K562 (cell line): ENCODE results near the gene ARL11. TPM values are rescaled to one million over a fixed set of nuclear protein-coding genes. Genes with fewer than 3 reads are reported as not detected.

Experiments
- ATF1 ChIP-seq, 2 experiments: fragments of 450-650 bp in 1 of 2; IDR thresholded peaks; 2 replicates each; pipeline ENCODE4 v1.6.1; 2016; ENCODE audit warnings: missing compliant biosample characterization in 1 of 2, missing genetic modification characterization in 1 of 2
- CGGBP1 ChIP-seq: fragments of 250-450 bp; sonication (Bioruptor Pico); IDR thresholded peaks from 2 replicates; pipeline ENCODE4 v1.9.0; 2021; ENCODE audit warnings: mild to moderate bottlenecking
- NEUROD1 ChIP-seq: fragments of 150-350 bp; IDR thresholded peaks from 2 replicates; pipeline ENCODE4 v1.6.1; 2014; ENCODE audit warnings: borderline replicate concordance, low read length, low read depth; ENCODE audit not compliant: partially characterized antibody
- RAD21 ChIP-seq, 2 experiments: fragments of 250-450 bp in 1 of 2; fragments of 450-650 bp in 1 of 2; sonication (Bioruptor Pico) in 1 of 2; formaldehyde crosslinking in 1 of 2; IDR thresholded peaks in 1 of 2; conservative IDR thresholded peaks in 1 of 2; 2 replicates each; pipeline versions ENCODE4 v1.4.0 to v1.8.0; 2020 to 2022; ENCODE audit warnings: mild to moderate bottlenecking in 2 of 2, moderate library complexity in 1 of 2
- REST ChIP-seq, 2 experiments: fragments of 450-650 bp; formaldehyde crosslinking in 1 of 2; IDR thresholded peaks; 2 replicates each; pipeline versions ENCODE4 v1.4.0 to v1.6.1; 2014 to 2020; ENCODE audit warnings: mild to moderate bottlenecking in 2 of 2, borderline replicate concordance in 1 of 2, low read depth in 1 of 2
- RFX1 ChIP-seq: fragments of 450-650 bp; IDR thresholded peaks from 2 replicates; pipeline ENCODE4 v1.6.1; 2016; ENCODE audit warnings: mild to moderate bottlenecking, moderate library complexity
- RUNX1 ChIP-seq: sonication (generic); IDR thresholded peaks from 2 replicates; pipeline ENCODE4 v1.6.1; 2016; ENCODE audit warnings: antibody characterized with exemption, low read depth
- ZBTB43 ChIP-seq: sonication (generic); formaldehyde crosslinking; IDR thresholded peaks from 2 replicates; pipeline ENCODE4 v1.8.0; 2023; ENCODE audit warnings: mild to moderate bottlenecking, missing genetic modification reagents
- ZFP36 ChIP-seq: fragments of 150-350 bp; IDR thresholded peaks from 2 replicates; pipeline ENCODE4 v1.6.1; 2018; ENCODE audit warnings: low read length, low read depth; ENCODE audit not compliant: partially characterized antibody
- ZSCAN32 ChIP-seq: fragments of 450-650 bp; formaldehyde crosslinking; IDR thresholded peaks from 2 replicates; pipeline ENCODE4 v1.4.0; 2020; ENCODE audit warnings: mild to moderate bottlenecking, moderate library complexity
- polyA plus RNA-seq, 8 experiments: library from polyadenylated mRNA; depleted of rRNA in 4 of 8; stranded (reverse) in 5 of 8; unstranded in 3 of 8; fragments of >200 nt; fragmentation: Nextera tagmentation in 2 of 8; fragmentation: Illumina TruSeq in 1 of 8; extraction: Ambion mirVana in 2 of 8; extraction: Trizol in 1 of 8; gene quantifications; 2 replicates each; pipeline versions ENCODE4 v1.2.1 to v1.2.3, GENCODE V29; 2011 to 2014; ENCODE audit warnings: inconsistent platforms in 1 of 8, missing spikeins in 1 of 8
- total RNA-seq, 7 experiments: library from RNA; depleted of rRNA in 6 of 7; stranded (reverse); fragments of >200 nt in 6 of 7; fragmentation: Illumina TruSeq in 2 of 7; extraction: Trizol in 2 of 7; gene quantifications; 2 replicates each; pipeline versions ENCODE4 v1.2.1 to v1.2.3, GENCODE V29; 2011 to 2021; ENCODE audit warnings: low replicate concordance in 1 of 7
- TF ChIP-seq, protein P1 (sequence below): sonication (generic); formaldehyde crosslinking; IDR thresholded peaks from 2 replicates; pipeline ENCODE4 v1.8.0; 2022; ENCODE audit warnings: mild to moderate bottlenecking, missing genetic modification reagents
- TF ChIP-seq, protein P2 (sequence below), 3 experiments: IDR thresholded peaks in 2 of 3; conservative IDR thresholded peaks in 1 of 3; 2 replicates each; pipeline ENCODE4 v1.5.1; 2011 to 2012; ENCODE audit warnings: low read length in 3 of 3, mild to moderate bottlenecking in 3 of 3, control low read depth in 2 of 3, improper control_type of control experiment in 1 of 3, inconsistent platforms in 1 of 3, low read depth in 1 of 3, mixed read lengths in 1 of 3, moderate library complexity in 1 of 3; ENCODE audit not compliant: insufficient read depth in 2 of 3

Gene ARL11
- total and polyA plus RNA-seq, 9 of the 15 experiments (the other 6 are each of a cell fraction or from before 2014, with no cell fraction given): 0.18 to 0.87 (median 0.45) TPM

GRCh38 chr13:49649244-49649962 lies 21.1 kb downstream of the ARL11 start (continued):
- TF ChIP-seq ZFP36 (no peak), NEUROD1 (no peak), ZSCAN32 (CRISPR knock-in tag) (no peak), RUNX1 (no peak), CGGBP1 (CRISPR knock-in tag) (no peak), RAD21 (CRISPR knock-in tag; conservative IDR thresholded peaks at IDR 0.05 in 1 of 2, IDR thresholded peaks at IDR 0.05 in 1 of 2) (peak in 1 of 2 experiments; percentile 54; a peak in 2 of 4 replicates), REST (IDR thresholded peaks at IDR 0.05; ENCODE audit: borderline replicate concordance) (peak; percentile 9; the same call in 1 of the 2 replicates), REST (CRISPR knock-in tag; IDR thresholded peaks at IDR 0.05; ENCODE audit: low read depth) (no peak), ATF1 (CRISPR knock-in tag; IDR thresholded peaks at IDR 0.05) (no peak), ATF1 (tag; IDR thresholded peaks at IDR 0.05) (no peak), ZBTB43 (no peak), RFX1 (no peak)
- TF ChIP-seq, protein P1, sequence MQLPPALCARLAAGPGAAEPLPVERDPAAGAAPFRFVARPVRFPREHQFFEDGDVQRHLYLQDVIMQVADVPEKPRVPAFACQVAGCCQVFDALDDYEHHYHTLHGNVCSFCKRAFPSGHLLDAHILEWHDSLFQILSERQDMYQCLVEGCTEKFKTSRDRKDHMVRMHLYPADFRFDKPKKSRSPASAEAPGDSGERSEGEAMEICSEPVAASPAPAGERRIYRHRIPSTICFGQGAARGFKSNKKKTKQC (CRISPR knock-in tag): no peak
- TF ChIP-seq, protein P2, sequence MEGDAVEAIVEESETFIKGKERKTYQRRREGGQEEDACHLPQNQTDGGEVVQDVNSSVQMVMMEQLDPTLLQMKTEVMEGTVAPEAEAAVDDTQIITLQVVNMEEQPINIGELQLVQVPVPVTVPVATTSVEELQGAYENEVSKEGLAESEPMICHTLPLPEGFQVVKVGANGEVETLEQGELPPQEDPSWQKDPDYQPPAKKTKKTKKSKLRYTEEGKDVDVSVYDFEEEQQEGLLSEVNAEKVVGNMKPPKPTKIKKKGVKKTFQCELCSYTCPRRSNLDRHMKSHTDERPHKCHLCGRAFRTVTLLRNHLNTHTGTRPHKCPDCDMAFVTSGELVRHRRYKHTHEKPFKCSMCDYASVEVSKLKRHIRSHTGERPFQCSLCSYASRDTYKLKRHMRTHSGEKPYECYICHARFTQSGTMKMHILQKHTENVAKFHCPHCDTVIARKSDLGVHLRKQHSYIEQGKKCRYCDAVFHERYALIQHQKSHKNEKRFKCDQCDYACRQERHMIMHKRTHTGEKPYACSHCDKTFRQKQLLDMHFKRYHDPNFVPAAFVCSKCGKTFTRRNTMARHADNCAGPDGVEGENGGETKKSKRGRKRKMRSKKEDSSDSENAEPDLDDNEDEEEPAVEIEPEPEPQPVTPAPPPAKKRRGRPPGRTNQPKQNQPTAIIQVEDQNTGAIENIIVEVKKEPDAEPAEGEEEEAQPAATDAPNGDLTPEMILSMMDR (IDR thresholded peaks at IDR 0.05 in 2 of 3, conservative IDR thresholded peaks at IDR 0.05 in 1 of 3; ENCODE audit: insufficient read depth in 2 of 3, low read depth in 1 of 3, low read length in 3 of 3): peak; percentile 12 to 54 (median 39); a peak in 3 of 6 replicates
